GM19351 (cell line): ENCODE data around the gene MAP1LC3C.
"Not testable (repeated sequence)": the region's sequence is repeated elsewhere in the genome, so short reads cannot be mapped to it uniquely, and the experiment has no call there.

Experiments used
- ATAC-seq: cut with Tn5 transposase; IDR thresholded peaks from one replicate; pipeline ENCODE4 v1.9.1; 2021; ENCODE audit warnings: mild to moderate bottlenecking, moderate library complexity; ENCODE audit not compliant: unreplicated experiment

MAP1LC3C gene

DNA sequence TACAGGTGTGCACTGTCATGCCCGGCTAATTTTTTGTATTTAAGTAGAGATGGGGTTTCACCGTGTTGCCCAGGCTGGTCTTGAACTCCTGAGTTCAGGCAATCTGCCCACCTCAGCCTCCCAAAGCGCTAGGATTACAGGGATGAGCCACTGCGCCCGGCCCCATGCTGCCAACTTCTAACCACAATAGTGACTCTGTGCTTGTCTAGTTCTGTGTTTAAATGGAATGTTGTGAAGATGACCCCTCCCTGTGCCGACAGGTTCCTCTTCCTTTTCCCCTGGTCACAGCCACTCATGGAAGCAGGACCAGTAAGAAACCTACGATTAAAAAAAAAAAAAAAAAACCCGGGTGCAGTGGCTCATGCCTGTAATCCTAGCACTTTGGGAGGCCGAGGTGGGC lies 4.7 kb downstream of the MAP1LC3C start:
- no peak for ATAC-seq

DNA sequence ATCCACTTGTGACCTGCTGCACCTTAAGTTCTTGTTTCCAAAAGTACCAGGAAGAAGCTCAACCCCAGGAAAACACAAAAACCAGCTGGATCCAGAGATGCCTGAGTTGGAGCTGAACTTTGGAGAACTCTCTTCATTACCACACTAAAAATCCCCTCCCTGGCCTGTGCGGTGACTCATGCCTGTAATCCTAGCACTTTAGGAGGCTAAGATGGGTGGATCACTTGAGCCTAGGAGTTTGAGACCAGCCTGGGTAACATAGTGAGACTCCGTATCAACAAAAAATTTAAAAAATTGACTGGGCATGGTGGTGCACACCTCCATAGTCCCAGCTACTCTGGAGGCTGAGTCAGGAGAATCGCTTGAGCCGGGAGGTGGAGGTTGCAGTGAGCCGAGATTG lies 6.2 kb downstream of the MAP1LC3C start:
- ATAC-seq: no peak

- ATAC-seq: no peak
These were observed 8.9 kb downstream of the MAP1LC3C start for GRCh38 chr1:241990040-241990439.

DNA sequence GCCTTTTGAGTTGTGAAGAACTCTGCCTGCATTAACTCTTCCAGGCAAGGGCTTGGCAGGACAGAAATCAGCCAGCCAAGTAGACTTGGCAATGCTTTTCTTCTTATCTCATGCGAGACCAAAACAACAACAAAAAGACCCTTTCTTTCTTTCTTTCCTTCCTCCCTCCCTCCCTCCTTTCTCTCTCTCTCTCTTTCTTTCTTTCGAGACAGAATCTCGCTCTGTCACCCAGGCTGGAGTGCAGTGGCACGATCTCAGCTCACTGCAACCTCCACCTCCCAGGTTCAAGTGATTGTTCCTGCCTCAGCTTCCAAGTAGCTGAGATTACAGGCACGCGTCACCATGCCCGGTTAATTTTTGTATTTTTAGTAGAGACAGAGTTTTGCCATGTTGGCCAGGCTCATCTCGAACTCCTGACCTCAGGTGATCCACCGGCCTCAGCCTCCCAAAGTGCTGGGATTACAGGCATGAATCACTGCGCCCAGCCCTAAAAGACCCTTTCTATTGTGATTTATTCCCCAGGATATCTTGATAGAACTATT lies 10.4 kb downstream of the MAP1LC3C start:
- ATAC-seq: not testable (repeated sequence)

GRCh38 chr1:241985787-241986186 lies 13.1 kb downstream of the MAP1LC3C start:
- peak; percentile 64 for ATAC-seq

GRCh38 chr1:241979926-241980325 lies 19.0 kb downstream of the MAP1LC3C start:
- ATAC-seq: no peak

DNA sequence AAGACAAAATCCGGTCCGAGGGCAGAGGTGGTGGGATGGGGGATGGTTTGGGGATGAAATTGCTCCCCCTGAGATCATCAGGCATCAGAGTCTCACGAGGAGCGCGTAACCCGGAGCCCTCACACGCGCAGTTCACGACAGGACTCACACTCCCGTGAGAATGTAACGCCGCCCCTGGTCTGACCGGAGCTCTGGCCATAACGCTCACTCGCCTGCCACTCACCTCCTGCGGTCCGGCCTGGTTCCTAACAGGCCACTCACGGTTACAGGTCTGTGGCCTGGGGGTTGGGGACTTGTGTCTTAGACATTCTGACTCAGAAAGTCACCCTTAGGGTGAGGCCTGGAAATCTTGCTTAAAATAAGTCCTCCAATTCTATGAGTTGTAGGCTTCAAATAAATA lies 19.8 kb downstream of the MAP1LC3C start:
- ATAC-seq: no peak

- no peak for ATAC-seq
These were observed 22.7 kb downstream of the MAP1LC3C start for GRCh38 chr1:241976229-241976628.

GRCh38 chr1:241972703-241973369 lies 26.1 kb downstream of the MAP1LC3C start:
- ATAC-seq: no peak

GRCh38 chr1:241968611-241969010 lies 30.3 kb downstream of the MAP1LC3C start:
- ATAC-seq: no peak

DNA sequence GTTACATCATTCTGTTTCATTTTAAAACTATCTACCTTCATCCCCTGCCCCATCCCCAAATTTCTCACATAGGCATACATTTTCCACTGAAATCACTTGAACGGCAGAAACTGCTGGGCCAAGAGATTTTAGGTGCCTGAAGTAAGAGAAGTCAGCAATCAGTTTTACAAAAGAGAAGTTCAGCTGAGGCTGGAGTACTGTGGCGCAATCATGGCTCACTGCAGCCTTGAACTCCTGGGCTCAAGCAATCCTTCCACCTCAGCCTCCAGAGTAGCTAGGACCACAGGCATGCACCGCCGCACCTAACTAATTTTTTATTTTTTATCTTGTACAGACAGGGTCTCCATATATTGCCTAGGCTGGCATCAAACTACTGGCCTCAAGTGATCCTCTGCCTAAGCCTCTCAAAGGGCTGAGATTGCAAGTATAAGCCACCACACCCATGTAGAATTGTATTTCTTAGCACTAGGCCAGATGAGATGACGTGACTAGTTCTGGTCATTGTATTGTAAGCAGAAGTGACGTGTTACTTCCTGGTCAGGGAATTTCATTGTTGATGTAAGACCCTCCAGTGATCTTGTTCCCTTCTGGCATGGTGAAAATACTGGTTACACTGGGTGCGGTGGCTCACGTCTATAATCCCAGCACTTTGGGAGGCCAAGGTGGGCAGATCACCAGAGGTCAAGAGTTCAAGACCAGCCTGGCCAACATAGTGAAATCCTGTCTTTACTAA lies 34.2 kb downstream of the MAP1LC3C start:
- no peak for ATAC-seq

DNA sequence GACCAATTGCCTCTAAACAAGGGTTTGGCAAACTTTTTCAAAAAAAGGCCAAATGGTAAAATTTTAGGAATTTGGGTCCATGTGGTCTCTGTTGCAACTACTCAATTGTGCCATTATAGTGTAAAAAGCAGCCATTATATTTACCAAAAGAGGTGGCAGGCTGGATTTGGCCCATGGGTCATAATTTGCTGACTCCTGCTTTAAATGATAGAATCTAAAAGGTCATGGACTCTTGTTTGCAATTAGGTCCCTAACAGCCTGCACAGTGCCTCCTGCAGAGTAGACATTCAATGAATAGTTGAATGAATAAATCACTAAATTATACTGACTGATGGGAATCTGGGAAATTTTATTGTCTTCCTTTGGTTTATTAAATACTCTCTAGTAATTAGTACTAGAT lies 35.2 kb downstream of the MAP1LC3C start:
- ATAC-seq: no peak

GRCh38 chr1:241962153-241962552 lies 36.7 kb downstream of the MAP1LC3C start:
- ATAC-seq: no peak

- no peak for ATAC-seq
These were observed 41.0 kb downstream of the MAP1LC3C start, which contains the start of gene BECN2 for GRCh38 chr1:241957692-241958494. BECN2 (plus strand) TSS chr1:241957767; CDS start chr1:241957767, 0 bp downstream.

DNA sequence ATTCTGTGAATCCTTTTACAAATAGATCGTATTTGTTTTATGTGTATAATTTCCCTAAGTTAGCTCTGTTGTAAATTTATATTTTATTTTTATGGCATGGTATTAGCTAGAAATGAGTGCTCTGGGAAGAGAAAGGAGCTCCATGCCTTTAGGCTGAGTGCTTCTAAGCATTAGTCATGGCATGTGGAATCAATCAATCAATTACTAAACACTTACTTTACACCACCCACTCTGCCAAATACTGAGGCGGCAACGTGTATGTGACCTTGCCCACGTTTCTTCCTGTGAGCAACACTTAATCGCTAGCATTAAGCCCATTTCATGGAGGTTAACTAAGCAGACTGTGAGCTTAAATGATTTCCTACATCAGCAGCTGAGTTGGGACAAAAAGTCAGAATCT lies 48.5 kb downstream of the MAP1LC3C start:
- ATAC-seq: no peak

GRCh38 chr1:241947354-241947753 lies 51.5 kb downstream of the MAP1LC3C start:
- ATAC-seq: no peak
